ENCODE results near the gene EGR4. TPM values are rescaled to one million over a fixed set of nuclear protein-coding genes. Genes with fewer than 3 reads are reported as not detected.
A peak's percentile ranks its signal among the peaks of the same experiment; 100 is the strongest.

Gene EGR4
- total RNA-seq (2014; rRNA removed; shearing (Covaris generic); ENCODE audit: low replicate concordance), result not detected in 2 replicates

GRCh38 chr2:73293534-73294171 lies at the start of gene EGR4:
Gene EGR4 (minus strand): TSS chr2:73293548. CDS start chr2:73293317, 231 bp downstream.
- H3K27me3 ChIP-seq, result peaks cover 70% of the 10 kb centered on the region

GRCh38 chr2:73341039-73341438 lies 47.7 kb upstream of the EGR4 start:
- Histone ChIP-seq H3K27me3 (peaks cover 4% of the 10 kb centered on the region; the same call in 1 of the 2 replicates), H3K4me3 (no peak overlapping the region), H3K9me3 (no peaks in the 10 kb centered on the region), H3K36me3 (no peaks in the 10 kb centered on the region)
- no peak for DNase-seq

More at GRCh38 chr2:73293534-73294171, at the start of gene EGR4:
- DNase-seq, result peak; percentile 28
- Histone ChIP-seq H3K9me3 (no peaks in the 10 kb centered on the region), H3K4me3 (0 out of 2 replicates have a peak within 1 kb of the TSS, but pooled peaks have one; percentile 13), H3K36me3 (no peaks in the 10 kb centered on the region)

- Histone ChIP-seq H3K27me3 (peaks cover 4% of the 10 kb centered on the region; the same call in 1 of the 2 replicates), H3K9me3 (peaks cover 4% of the 10 kb centered on the region)
- no peak for DNase-seq
Measured at GRCh38 chr2:73339201-73339600, 45.9 kb upstream of the EGR4 start.

GRCh38 chr2:73337828-73338227 lies 44.5 kb upstream of the EGR4 start:
- no peak for DNase-seq
- Histone ChIP-seq H3K9me3 (peaks cover 4% of the 10 kb centered on the region), H3K4me3 (no peak overlapping the region), H3K36me3 (no peaks in the 10 kb centered on the region), H3K27me3 (peaks cover 4% of the 10 kb centered on the region; the same call in 1 of the 2 replicates)

More at GRCh38 chr2:73339201-73339600, 45.9 kb upstream of the EGR4 start:
- Histone ChIP-seq H3K4me3 (no peak overlapping the region), H3K36me3 (no peaks in the 10 kb centered on the region)

- H3K27me3 ChIP-seq, result peaks cover 4% of the 10 kb centered on the region
- H3K36me3 ChIP-seq, result no peaks in the 10 kb centered on the region
- peaks cover 4% of the 10 kb centered on the region for H3K9me3 ChIP-seq
- DNase-seq, result no peak
- H3K4me3 ChIP-seq, result no peak overlapping the region
Measured at GRCh38 chr2:73334620-73335019, 41.3 kb upstream of the EGR4 start.

GRCh38 chr2:73334045-73334444 lies 40.7 kb upstream of the EGR4 start:
- no peaks in the 10 kb centered on the region for H3K36me3 ChIP-seq
- DNase-seq, result no peak
- H3K9me3 ChIP-seq, result peaks cover 4% of the 10 kb centered on the region
- H3K4me3 ChIP-seq, result no peak overlapping the region
- H3K27me3 ChIP-seq, result peaks cover 8% of the 10 kb centered on the region

GRCh38 chr2:73333564-73333963 lies 40.2 kb upstream of the EGR4 start:
- DNase-seq, result no peak
- Histone ChIP-seq H3K9me3 (peaks cover 4% of the 10 kb centered on the region), H3K36me3 (no peaks in the 10 kb centered on the region), H3K27me3 (peaks cover 9% of the 10 kb centered on the region), H3K4me3 (no peak overlapping the region)

GRCh38 chr2:73324126-73324725 lies 30.9 kb upstream of the EGR4 start:
- peaks cover 52% of the 10 kb centered on the region for H3K27me3 ChIP-seq
- H3K4me3 ChIP-seq, result no peak overlapping the region
- DNase-seq, result no peak
- H3K36me3 ChIP-seq, result no peaks in the 10 kb centered on the region
- no peaks in the 10 kb centered on the region for H3K9me3 ChIP-seq

- H3K4me3 ChIP-seq, result no peak overlapping the region
- H3K36me3 ChIP-seq, result no peaks in the 10 kb centered on the region
- no peaks in the 10 kb centered on the region for H3K9me3 ChIP-seq
- peaks cover 49% of the 10 kb centered on the region for H3K27me3 ChIP-seq
- no peak for DNase-seq
Measured at GRCh38 chr2:73323551-73323950, 30.2 kb upstream of the EGR4 start.

- DNase-seq, result no peak
- Histone ChIP-seq H3K36me3 (no peaks in the 10 kb centered on the region), H3K9me3 (no peaks in the 10 kb centered on the region), H3K27me3 (peaks cover 18% of the 10 kb centered on the region), H3K4me3 (no peak overlapping the region)
Measured at GRCh38 chr2:73314441-73314840, 21.1 kb upstream of the EGR4 start.

GRCh38 chr2:73307720-73308119 lies 14.4 kb upstream of the EGR4 start:
- no peak for DNase-seq
- Histone ChIP-seq H3K27me3 (peaks cover 15% of the 10 kb centered on the region), H3K36me3 (no peaks in the 10 kb centered on the region), H3K4me3 (no peak overlapping the region), H3K9me3 (no peaks in the 10 kb centered on the region)

GRCh38 chr2:73301636-73302035 lies 8.3 kb upstream of the EGR4 start:
- Histone ChIP-seq H3K4me3 (no peak overlapping the region), H3K9me3 (no peaks in the 10 kb centered on the region), H3K36me3 (no peaks in the 10 kb centered on the region), H3K27me3 (peaks cover 16% of the 10 kb centered on the region)
- DNase-seq, result no peak

- DNase-seq, result no peak
- H3K4me3 ChIP-seq, result no peak overlapping the region
- H3K27me3 ChIP-seq, result peaks cover 16% of the 10 kb centered on the region
- no peaks in the 10 kb centered on the region for H3K36me3 ChIP-seq
- no peaks in the 10 kb centered on the region for H3K9me3 ChIP-seq
Measured at GRCh38 chr2:73300926-73301325, 7.6 kb upstream of the EGR4 start.

GRCh38 chr2:73297586-73297985 lies 4.2 kb upstream of the EGR4 start:
- Histone ChIP-seq H3K27me3 (peaks cover 40% of the 10 kb centered on the region), H3K4me3 (no peak overlapping the region), H3K36me3 (no peaks in the 10 kb centered on the region), H3K9me3 (no peaks in the 10 kb centered on the region)
- DNase-seq, result no peak

GRCh38 chr2:73297151-73297559 lies 3.8 kb upstream of the EGR4 start:
- Histone ChIP-seq H3K27me3 (peaks cover 44% of the 10 kb centered on the region), H3K4me3 (no peak overlapping the region), H3K9me3 (no peaks in the 10 kb centered on the region), H3K36me3 (no peaks in the 10 kb centered on the region)
- no peak for DNase-seq

GRCh38 chr2:73295751-73296400 lies 2.5 kb upstream of the EGR4 start:
- no peaks in the 10 kb centered on the region for H3K36me3 ChIP-seq
- H3K4me3 ChIP-seq, result no peak overlapping the region
- no peaks in the 10 kb centered on the region for H3K9me3 ChIP-seq
- peaks cover 57% of the 10 kb centered on the region for H3K27me3 ChIP-seq
- DNase-seq, result peak; percentile 59

- H3K4me3 ChIP-seq, result no peak overlapping the region
- H3K27me3 ChIP-seq, result peaks cover 70% of the 10 kb centered on the region
- H3K36me3 ChIP-seq, result no peaks in the 10 kb centered on the region
- H3K9me3 ChIP-seq, result no peaks in the 10 kb centered on the region
- DNase-seq, result no peak
Measured at GRCh38 chr2:73294239-73294638, 891 bp upstream of the EGR4 start.

All from MG63 (cell line).